OCI-LY3 (cell line): ENCODE results near the gene DGKB.

Experiments
- H2AFZ ChIP-seq: fragments of 200-600, 300-600 bp; shearing (Covaris generic); 2 replicates; pipeline ENCODE4 v1.6.0; 2014; ENCODE audit warnings: antibody characterized with exemption, low read depth, low read length
- H3K27ac ChIP-seq: fragments of 200-600, 300-600 bp; sonication (generic); 2 replicates; pipeline ENCODE4 v1.5.1; 2014; ENCODE audit warnings: mild to moderate bottlenecking, low read length, moderate library complexity, mixed read lengths
- H3K27me3 ChIP-seq: fragments of 200-600, 300-600 bp; sonication (generic); 2 replicates; pipeline ENCODE4 v1.6.1; 2014; ENCODE audit warnings: low read depth, low read length, mixed read lengths
- H3K36me3 ChIP-seq: fragments of 200-600, 300-600 bp; sonication (generic); replicated peaks from 2 replicates; pipeline ENCODE3; 2014; ENCODE audit warnings: low read depth, low read length, mixed read lengths
- H3K4me1 ChIP-seq: fragments of 300-600, 200-600 bp; sonication (generic); 2 replicates; pipeline ENCODE4 v1.6.1; 2014; ENCODE audit warnings: low read length, mixed read lengths
- H3K4me2 ChIP-seq: fragments of 200-600, 300-600 bp; sonication (generic); 2 replicates; pipeline ENCODE4 v1.6.1; 2014; ENCODE audit warnings: low read length, mixed read lengths
- H3K4me3 ChIP-seq: fragments of 300-600, 200-600 bp; sonication (generic); 2 replicates; pipeline ENCODE4 v1.5.1; 2014; ENCODE audit warnings: antibody characterized with exemption, mild to moderate bottlenecking, low read length, moderate library complexity
- H3K79me2 ChIP-seq: fragments of 300-600, 200-600 bp; shearing (Covaris generic); 2 replicates; pipeline ENCODE4 v1.6.1; 2014; ENCODE audit warnings: mild to moderate bottlenecking, low read length, mixed read lengths
- H3K9ac ChIP-seq: fragments of 300-600, 200-600 bp; shearing (Covaris generic); 2 replicates; pipeline ENCODE4 v1.6.0; 2014; ENCODE audit warnings: mild to moderate bottlenecking, low read length, moderate library complexity
- H3K9me3 ChIP-seq: fragments of 200-600, 300-600 bp; shearing (Covaris generic); 2 replicates; pipeline ENCODE4 v1.6.1; 2014; ENCODE audit warnings: low read length, mixed read lengths; ENCODE audit not compliant: insufficient read depth
- H4K20me1 ChIP-seq: fragments of 200-600, 300-600 bp; sonication (generic); 2 replicates; pipeline ENCODE4 v1.6.1; 2016; ENCODE audit warnings: low read length, mixed read lengths; ENCODE audit not compliant: insufficient read depth
- CTCF ChIP-seq: fragments of 200-600, 300-600 bp; sonication (generic); IDR thresholded peaks from 2 replicates; pipeline ENCODE4 v1.5.1; 2014; ENCODE audit warnings: antibody characterized with exemption, low read length, low read depth
- EZH2phosphoT487 ChIP-seq: fragments of 200-600 bp; shearing (Covaris generic); IDR thresholded peaks from 2 replicates; pipeline ENCODE4 v1.6.1; 2018; ENCODE audit warnings: antibody characterized with exemption, mixed run types, low read depth

Gene DGKB

DNA sequence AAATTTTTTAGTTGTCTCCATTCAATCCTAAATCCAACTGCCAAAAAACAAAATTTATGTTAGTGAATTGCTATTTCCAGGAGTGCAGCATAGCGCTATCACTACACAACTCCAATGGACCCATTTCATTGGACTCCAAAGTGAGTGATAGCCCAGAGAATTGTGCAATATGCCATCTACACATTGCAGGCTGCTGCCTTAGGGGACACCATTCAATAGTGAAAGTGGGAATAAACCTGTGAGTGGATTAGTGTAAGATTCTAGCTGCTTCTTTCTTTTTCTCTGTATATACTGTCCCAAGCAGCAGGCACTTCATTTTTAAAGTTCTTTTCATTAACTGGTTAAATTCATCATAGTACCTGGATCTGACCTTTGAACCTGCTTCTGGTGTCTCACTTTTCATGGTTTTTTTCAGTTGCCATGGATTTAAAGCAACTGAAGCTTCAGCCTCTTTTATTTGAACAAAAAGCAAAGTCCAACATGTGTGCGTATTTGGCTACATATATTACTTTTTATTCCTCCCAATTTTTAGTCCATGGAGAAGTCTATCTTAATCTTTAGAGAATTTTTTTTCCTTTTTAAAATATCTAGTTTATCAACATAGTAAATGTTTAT lies 97.3 kb downstream of the DGKB start:
- H3K4me1 ChIP-seq: no peaks in the 10 kb centered on the region
- H3K36me3 ChIP-seq: no peaks in the 10 kb centered on the region
- H3K9me3 ChIP-seq: no peaks in the 10 kb centered on the region
- no peak overlapping the region for H3K4me2 ChIP-seq
- H2AFZ ChIP-seq: no peak overlapping the region
- no peaks in the 10 kb centered on the region for H3K27me3 ChIP-seq
- H3K9ac ChIP-seq: no peak overlapping the region
- H4K20me1 ChIP-seq: no peaks in the 10 kb centered on the region
- no peak overlapping the region for H3K27ac ChIP-seq
- no peak overlapping the region for H3K4me3 ChIP-seq
- no peaks in the 10 kb centered on the region for H3K79me2 ChIP-seq
- no peak for TF ChIP-seq EZH2phosphoT487
- no peak for TF ChIP-seq CTCF

DNA sequence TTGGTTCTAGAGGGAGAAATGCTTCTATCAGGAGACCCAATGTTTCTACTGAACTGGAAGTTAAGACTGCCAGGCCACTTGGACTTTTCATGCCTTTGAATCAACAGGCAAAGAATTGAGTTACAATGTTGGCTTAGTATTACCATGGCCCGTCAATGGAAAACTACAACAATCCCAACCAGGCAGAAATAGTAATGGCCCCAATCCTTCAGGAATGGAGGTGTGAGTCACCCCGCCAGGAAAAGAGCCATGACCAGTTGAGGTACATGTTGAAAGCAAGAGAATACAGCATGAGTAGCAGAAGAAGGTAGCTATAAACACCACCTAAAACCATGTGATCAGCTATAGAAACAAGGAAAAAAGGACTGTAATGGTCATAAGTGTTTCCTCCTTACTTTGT lies 101.9 kb downstream of the DGKB start:
- TF ChIP-seq CTCF (no peak), EZH2phosphoT487 (no peak)
- no peaks in the 10 kb centered on the region for H3K79me2 ChIP-seq
- no peaks in the 10 kb centered on the region for H3K36me3 ChIP-seq
- H3K4me3 ChIP-seq: no peak overlapping the region
- no peak overlapping the region for H3K4me2 ChIP-seq
- H3K4me1 ChIP-seq: no peaks in the 10 kb centered on the region
- H3K27me3 ChIP-seq: no peaks in the 10 kb centered on the region
- no peaks in the 10 kb centered on the region for H3K9me3 ChIP-seq
- H4K20me1 ChIP-seq: no peaks in the 10 kb centered on the region
- H2AFZ ChIP-seq: no peak overlapping the region
- H3K27ac ChIP-seq: no peak overlapping the region
- H3K9ac ChIP-seq: no peak overlapping the region

DNA sequence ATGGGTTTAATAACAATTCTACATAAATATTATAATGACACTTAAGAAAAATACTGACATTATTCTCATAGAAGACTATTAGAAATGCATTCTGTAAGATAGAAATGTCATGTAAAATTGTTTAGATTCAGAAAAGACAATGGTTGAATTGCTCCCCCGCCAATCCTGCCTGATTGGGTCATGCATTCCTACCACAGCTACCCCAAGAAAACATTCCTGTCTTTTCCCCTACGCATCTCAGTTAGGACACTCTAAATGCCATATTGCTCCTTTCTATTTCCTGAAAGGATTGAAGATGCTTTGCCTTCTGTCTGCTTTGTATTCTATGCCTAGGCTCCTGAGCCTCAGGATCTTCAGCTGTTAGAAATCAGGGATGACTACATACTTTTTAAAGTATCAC lies 109.4 kb downstream of the DGKB start:
- no peak overlapping the region for H2AFZ ChIP-seq
- H3K4me3 ChIP-seq: no peak overlapping the region
- no peaks in the 10 kb centered on the region for H3K27me3 ChIP-seq
- H3K9ac ChIP-seq: no peak overlapping the region
- no peak overlapping the region for H3K27ac ChIP-seq
- TF ChIP-seq CTCF (no peak), EZH2phosphoT487 (no peak)
- no peak overlapping the region for H3K4me2 ChIP-seq
- H4K20me1 ChIP-seq: no peaks in the 10 kb centered on the region
- H3K4me1 ChIP-seq: no peaks in the 10 kb centered on the region
- H3K79me2 ChIP-seq: no peaks in the 10 kb centered on the region
- H3K9me3 ChIP-seq: no peaks in the 10 kb centered on the region
- H3K36me3 ChIP-seq: no peaks in the 10 kb centered on the region

GRCh38 chr7:14787551-14787950 lies 115.0 kb downstream of the DGKB start:
- Histone ChIP-seq H3K4me2 (no peak overlapping the region), H3K4me3 (no peak overlapping the region), H4K20me1 (no peaks in the 10 kb centered on the region), H2AFZ (no peak overlapping the region), H3K4me1 (no peaks in the 10 kb centered on the region), H3K9me3 (no peaks in the 10 kb centered on the region), H3K9ac (no peak overlapping the region), H3K36me3 (no peaks in the 10 kb centered on the region), H3K79me2 (no peaks in the 10 kb centered on the region), H3K27me3 (no peaks in the 10 kb centered on the region), H3K27ac (no peak overlapping the region)
- TF ChIP-seq CTCF: no peak
- TF ChIP-seq EZH2phosphoT487: no peak
